Muscle layer of colon (tissue), 2 donors: Measurements from ENCODE around the gene C22orf23.

Experiments
- H3K27ac ChIP-seq: one replicate; pipeline ENCODE4 v1.7.0; 2013; ENCODE audit warnings: low read depth, mild to moderate bottlenecking, low read length, moderate library complexity
- H3K27me3 ChIP-seq, 2 donors: one replicate each; pipeline ENCODE4 v1.7.0; 2013; ENCODE audit warnings: low read length in 2 of 2, mild to moderate bottlenecking in 2 of 2; ENCODE audit not compliant: insufficient read depth in 2 of 2, control insufficient read depth in 1 of 2
- H3K36me3 ChIP-seq: one replicate; pipeline ENCODE4 v1.7.0; 2013; ENCODE audit warnings: mild to moderate bottlenecking, low read length; ENCODE audit not compliant: insufficient read depth
- H3K4me1 ChIP-seq: one replicate; pipeline ENCODE4 v1.7.0; 2013; ENCODE audit warnings: mild to moderate bottlenecking, low read length; ENCODE audit not compliant: insufficient read depth
- H3K4me3 ChIP-seq, 2 donors: one replicate each; pipeline ENCODE4 v1.7.0; 2013; ENCODE audit warnings: low read length in 2 of 2, low read depth in 1 of 2, mild to moderate bottlenecking in 1 of 2, moderate library complexity in 1 of 2
- H3K9ac ChIP-seq: one replicate; pipeline ENCODE4 v1.7.0; 2013; ENCODE audit warnings: low read length
- H3K9me3 ChIP-seq: one replicate; pipeline ENCODE4 v1.7.0; 2013; ENCODE audit warnings: mild to moderate bottlenecking, low read length
- donor health status: abdominal sarcoma.
- donor health status: Adenocarcinoma of cecum.

The C22orf23 gene

DNA sequence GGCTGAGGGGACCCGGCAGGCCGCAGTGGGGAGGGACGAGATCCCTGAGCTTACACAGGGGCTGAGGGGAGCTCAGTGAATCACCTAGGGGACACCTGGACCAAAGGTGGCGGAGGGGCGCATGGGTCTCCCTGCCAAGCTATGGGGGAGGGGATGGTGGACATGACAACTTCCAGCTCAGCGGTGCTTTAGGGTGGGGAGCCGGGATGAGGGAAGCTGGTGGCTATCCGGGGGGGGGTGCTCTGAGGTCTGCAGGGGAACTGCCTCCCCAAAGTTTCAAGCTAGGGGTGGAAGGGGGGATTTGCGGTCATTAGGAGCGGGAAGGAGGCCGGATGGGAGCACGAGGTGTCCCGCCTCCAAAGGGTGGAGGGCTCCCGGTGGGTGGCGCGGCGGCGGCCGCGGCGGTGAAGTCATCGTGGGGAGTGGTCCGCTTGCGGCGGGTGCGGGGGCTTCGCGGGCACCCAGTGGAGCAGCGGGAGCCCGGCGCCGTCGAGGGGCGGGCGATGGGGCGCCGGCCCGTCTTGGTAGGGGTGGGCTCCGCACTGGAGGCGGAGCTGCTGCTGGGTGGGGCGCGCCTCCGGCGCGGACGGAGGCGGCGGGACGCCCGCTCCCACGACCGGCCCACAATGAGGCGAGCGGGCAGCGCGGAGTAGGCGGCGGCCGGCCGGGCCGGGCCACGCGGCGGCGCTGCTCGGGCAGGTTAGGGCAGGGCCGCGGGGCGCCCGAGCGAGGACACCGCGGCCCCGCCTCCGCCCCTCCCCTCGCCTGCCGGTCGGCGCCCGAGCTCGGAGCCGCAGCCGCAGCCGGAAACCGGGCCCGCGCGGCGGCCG lies 47.7 kb downstream of the C22orf23 start, which contains the start of gene MICALL1:
MICALL1 (plus strand) TSS at position 764 of the 830 bp plus-strand sequence. CDS start 126 bp downstream, outside the sequence.
- H3K36me3 ChIP-seq, result no peaks in the 10 kb centered on the region
- peaks cover 32% of the 10 kb centered on the region for H3K4me1 ChIP-seq

DNA sequence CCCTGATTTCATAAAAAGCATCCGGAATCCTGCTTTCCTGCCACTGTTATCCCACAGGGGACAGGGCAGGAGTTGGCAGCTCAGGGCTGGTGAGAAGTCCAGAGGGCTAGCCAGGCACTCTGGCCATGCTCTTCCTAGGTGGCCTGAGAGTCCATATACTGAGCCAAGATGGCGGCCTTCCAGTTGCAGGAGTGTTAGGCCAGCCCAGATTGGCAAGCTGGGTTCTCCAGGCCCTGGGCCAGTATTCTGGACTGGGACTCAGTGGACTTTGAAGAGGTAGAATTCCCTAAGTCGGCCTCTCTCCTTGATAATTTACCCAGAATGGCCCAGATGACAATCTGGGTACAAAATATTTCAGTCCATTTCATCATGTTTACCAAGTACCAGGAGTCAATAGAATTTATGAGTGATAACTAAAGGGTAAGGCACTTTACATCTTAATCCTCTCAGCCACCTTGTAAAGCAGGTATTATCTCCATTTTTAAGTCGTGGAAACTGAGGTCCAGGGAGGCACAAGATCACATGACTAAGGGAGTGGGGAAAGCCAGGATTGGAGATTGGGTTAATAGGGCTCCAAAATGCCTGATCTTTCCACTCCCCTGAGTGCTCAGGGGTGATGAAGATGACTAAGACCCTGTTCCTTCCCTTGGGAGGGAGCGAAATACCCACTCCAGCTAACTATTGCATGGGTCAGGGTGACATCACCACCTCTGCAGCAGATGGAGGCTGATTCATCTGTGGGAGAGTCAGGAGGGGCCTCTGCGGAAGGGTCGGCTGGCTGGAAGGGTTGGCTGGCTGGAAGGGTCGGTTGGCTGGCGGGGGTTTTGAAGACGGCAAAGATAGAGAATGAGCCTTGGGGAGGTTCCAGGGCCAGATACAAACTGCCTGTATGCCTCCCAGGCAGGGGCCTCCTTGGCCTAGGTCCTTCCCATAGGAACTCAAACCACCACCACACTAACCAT lies 48.5 kb downstream of the C22orf23 start:
- Histone ChIP-seq H3K36me3 (no peaks in the 10 kb centered on the region), H3K27me3 (no peaks in the 10 kb centered on the region), H3K4me3 (peak overlapping the region in 1 of 2 donors; percentile 55), H3K27ac (peak overlapping the region; percentile 92), H3K4me1 (peaks cover 23% of the 10 kb centered on the region), H3K9ac (no peak overlapping the region), H3K9me3 (no peaks in the 10 kb centered on the region)

More for the DNA sequence above, 47.7 kb downstream of the C22orf23 start, which contains the start of gene MICALL1:
- Histone ChIP-seq H3K9ac (peak within 1 kb of the TSS; percentile 65), H3K27me3 (no peaks in the 10 kb centered on the region), H3K27ac (peak within 1 kb of the TSS; percentile 93), H3K9me3 (no peaks in the 10 kb centered on the region), H3K4me3 (peak within 1 kb of the TSS; percentile 54 to 78)

DNA sequence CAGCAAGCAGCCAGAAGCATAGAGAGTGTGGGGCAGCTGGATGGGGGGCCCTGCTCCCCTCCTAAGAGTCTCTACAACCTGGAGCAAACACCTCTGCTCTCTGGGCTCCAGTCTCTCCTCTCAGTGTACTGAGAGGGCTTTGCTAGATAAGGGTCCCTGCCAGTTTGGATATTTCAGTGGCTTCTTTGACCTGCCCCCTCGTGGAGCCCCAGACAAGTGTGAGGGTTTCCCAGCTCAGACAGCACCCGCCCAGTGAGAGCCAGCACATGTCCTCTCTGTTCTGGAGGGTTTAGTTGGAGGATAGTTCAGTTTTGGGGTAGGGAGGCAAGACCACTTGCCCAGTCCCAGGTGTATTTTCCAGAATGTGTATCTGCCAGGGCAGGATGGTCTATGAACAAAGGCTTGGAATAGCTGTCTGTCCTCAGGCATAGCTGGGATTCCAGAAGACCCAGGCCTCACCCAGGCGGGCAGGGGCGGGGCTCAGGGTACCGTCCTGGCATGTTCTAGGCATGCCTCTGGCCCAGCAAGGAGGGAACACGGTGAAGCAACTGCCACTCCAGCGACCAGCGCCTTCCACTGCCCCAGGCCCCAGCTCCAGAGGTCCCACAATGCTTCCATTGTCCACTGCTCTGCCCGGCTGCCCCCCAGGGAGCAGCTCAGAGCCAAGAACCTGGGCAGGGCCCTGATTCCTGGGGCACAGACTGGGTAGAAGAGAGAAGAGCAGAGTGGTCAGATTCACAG lies 54.8 kb downstream of the C22orf23 start:
- no peaks in the 10 kb centered on the region for H3K27me3 ChIP-seq
- no peak overlapping the region for H3K27ac ChIP-seq
- H3K4me3 ChIP-seq, result no peak overlapping the region
- no peaks in the 10 kb centered on the region for H3K9me3 ChIP-seq
- H3K4me1 ChIP-seq, result peaks cover 27% of the 10 kb centered on the region
- no peaks in the 10 kb centered on the region for H3K36me3 ChIP-seq
- no peak overlapping the region for H3K9ac ChIP-seq

DNA sequence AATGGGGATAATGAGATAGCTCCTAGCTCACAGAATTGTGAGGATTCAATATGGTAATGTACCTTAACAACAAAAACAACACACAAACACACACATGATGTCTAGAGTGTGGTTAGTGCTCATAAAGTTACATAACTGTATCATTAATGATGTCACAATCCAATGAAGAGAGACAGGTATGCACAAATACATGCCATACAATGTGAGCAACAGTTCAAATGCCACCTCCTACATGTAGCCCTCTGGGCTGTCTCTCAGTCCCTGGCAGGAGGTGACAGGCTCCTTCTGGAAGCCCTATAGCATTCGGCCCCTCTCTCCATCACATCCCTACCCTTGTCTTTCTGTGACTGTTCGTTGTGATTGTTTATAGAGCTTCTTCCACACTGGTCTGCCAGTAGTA lies 55.6 kb downstream of the C22orf23 start:
- H3K9me3 ChIP-seq, result no peaks in the 10 kb centered on the region

DNA sequence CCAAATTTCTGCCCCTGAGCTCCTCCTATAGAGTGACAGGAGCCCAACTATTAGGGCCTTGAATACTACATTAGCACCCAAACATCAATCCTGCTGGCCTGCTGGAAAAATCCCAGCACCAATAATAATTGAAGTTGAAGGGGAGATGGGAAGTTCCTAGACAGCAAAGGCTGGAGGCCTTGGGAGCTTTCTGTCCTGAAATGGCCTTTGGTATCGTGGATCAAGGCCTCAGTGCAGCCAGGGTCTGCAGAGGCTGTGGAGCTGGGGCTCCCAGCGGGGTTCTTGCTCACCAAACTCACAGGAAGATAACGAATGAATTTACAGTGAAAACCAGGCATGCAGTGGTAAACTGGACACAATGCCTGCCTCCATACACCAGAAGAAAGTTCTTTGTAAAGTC lies 56.5 kb downstream of the C22orf23 start:
- Histone ChIP-seq H3K4me1 (peaks cover 44% of the 10 kb centered on the region), H3K4me3 (no peak overlapping the region), H3K9me3 (no peaks in the 10 kb centered on the region), H3K9ac (no peak overlapping the region), H3K27ac (peak overlapping the region; percentile 63), H3K27me3 (no peaks in the 10 kb centered on the region), H3K36me3 (no peaks in the 10 kb centered on the region)

More for the DNA sequence above, 55.6 kb downstream of the C22orf23 start:
- H3K4me1 ChIP-seq, result peaks cover 35% of the 10 kb centered on the region
- no peak overlapping the region for H3K4me3 ChIP-seq
- peak overlapping the region; percentile 58 for H3K27ac ChIP-seq
- no peaks in the 10 kb centered on the region for H3K27me3 ChIP-seq
- H3K9ac ChIP-seq, result no peak overlapping the region
- no peaks in the 10 kb centered on the region for H3K36me3 ChIP-seq

DNA sequence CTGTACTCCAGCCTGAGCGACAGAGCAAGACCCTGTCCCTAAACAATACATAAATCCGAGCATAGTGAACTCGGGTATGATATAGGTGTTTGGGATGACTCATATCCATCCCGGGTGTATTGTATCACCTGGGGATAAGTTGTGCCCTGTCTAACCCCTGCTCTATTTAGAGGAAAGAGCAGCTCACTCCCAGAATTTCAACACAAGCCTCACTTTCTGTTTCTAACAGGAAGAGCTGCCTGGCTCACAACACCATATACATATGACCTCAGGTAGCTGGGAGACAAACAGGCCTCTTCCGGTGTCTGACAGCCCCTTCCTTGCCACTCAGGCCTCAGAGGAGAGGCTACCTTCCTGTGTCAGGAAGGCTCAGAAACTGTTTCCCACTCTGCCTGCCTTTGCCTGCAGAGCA lies 57.2 kb downstream of the C22orf23 start:
- no peak overlapping the region for H3K4me3 ChIP-seq
- no peaks in the 10 kb centered on the region for H3K27me3 ChIP-seq
- H3K27ac ChIP-seq, result peak overlapping the region; percentile 38
- peaks cover 51% of the 10 kb centered on the region for H3K4me1 ChIP-seq
- no peak overlapping the region for H3K9ac ChIP-seq
- no peaks in the 10 kb centered on the region for H3K9me3 ChIP-seq
- H3K36me3 ChIP-seq, result no peaks in the 10 kb centered on the region

DNA sequence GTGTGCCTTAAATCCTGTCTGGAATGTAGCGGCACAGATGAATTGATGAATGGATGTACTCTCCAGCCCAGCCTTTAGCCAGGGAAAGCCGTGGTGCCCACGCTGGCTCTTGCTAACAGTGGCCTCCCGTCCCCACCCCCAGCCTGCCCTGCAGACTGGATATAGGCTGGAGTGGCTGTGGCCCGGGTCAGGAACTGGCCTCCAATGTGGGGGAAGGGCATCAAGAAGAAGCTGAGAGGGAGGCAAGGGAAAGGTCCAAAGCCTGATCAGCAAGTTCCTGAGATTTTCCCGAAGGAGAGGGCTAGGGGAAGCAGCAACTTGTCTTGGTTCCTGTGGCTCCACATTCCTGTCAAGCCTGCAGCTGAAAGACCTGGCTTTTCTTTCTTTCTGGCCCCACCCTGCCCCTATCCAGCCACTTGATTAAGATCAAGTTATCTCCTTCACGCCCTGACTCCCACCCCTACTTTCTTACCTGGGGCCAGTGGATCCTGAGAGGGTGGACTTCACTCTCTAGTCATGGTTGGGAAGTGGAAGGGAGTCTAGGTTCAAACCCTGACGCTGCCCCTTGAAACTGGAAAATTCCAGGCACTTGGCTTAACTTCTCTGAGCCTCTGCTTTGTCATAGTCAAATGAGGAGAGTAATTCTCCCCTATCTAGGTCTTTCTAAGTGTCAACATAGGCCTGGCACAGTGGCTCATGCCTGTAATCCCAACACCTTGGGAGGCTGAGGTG lies 58.3 kb downstream of the C22orf23 start:
- H3K27me3 ChIP-seq, result no peaks in the 10 kb centered on the region
- H3K27ac ChIP-seq, result peak overlapping the region; percentile 56
- peaks cover 51% of the 10 kb centered on the region for H3K4me1 ChIP-seq
- no peak overlapping the region for H3K4me3 ChIP-seq
- H3K9ac ChIP-seq, result no peak overlapping the region
- no peaks in the 10 kb centered on the region for H3K9me3 ChIP-seq
- peaks cover 2% of the 10 kb centered on the region for H3K36me3 ChIP-seq

DNA sequence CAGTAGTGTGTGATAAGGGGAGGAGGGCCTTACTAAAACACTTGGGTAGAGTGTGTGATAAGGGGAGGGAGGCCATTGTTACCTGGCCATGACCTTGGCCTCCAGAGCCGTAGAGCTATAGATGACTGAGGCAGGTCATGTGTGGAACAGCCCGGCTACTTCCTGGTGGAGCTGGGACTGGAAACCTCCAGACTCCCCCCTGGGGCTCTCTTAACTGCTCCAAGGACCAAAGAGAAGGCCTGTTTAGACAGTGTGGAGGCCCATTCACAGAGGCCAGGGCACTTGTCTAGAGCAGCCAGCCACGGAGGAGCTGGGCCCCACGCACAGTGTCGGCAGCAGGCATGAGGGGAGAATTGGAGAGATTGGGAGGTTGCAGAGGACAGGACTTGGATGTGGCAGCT lies 59.8 kb downstream of the C22orf23 start:
- peaks cover 13% of the 10 kb centered on the region for H3K36me3 ChIP-seq
- peak overlapping the region; percentile 91 for H3K27ac ChIP-seq
- no peaks in the 10 kb centered on the region for H3K27me3 ChIP-seq
- H3K9ac ChIP-seq, result no peak overlapping the region
- H3K4me3 ChIP-seq, result no peak overlapping the region
- no peaks in the 10 kb centered on the region for H3K9me3 ChIP-seq
- peaks cover 53% of the 10 kb centered on the region for H3K4me1 ChIP-seq
